ENCODE results near the gene RANBP17. TPM values are rescaled to one million over a fixed set of nuclear protein-coding genes. Genes with fewer than 3 reads are reported as not detected.

The RANBP17 gene
- total and polyA plus RNA-seq, 2 donors from 2014 or later: 2.0 to 15.4 TPM

DNA sequence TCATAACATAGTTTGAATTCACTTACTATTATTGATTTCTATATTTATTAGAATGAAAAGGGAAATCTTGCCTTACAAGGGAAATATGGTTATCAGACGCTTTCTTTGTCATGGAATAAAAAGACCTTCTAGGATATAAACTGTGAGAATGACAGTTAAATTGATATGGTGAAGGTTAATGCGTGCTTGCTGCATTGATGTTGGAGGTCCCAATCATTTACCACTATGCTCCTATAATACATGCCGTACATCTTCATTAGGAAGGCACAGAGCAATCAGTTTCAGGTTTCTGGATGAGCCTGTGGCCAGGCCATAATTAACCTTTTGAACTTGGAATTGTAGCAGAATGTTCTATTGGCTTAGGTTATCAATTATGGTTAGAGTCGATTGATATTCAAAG is 245.9 kb downstream of the RANBP17 start:
- H3K27ac ChIP-seq (ENCODE audit: low read depth in 2 of 2, low read length in 2 of 2): no peak overlapping the region
- intact Hi-C loops (cut with DNase I): no loop called here
- H3K9ac ChIP-seq (ENCODE audit: low read length in 3 of 3): no peak overlapping the region
- FAIRE-seq: no peak
- TF ChIP-seq, protein P1, sequence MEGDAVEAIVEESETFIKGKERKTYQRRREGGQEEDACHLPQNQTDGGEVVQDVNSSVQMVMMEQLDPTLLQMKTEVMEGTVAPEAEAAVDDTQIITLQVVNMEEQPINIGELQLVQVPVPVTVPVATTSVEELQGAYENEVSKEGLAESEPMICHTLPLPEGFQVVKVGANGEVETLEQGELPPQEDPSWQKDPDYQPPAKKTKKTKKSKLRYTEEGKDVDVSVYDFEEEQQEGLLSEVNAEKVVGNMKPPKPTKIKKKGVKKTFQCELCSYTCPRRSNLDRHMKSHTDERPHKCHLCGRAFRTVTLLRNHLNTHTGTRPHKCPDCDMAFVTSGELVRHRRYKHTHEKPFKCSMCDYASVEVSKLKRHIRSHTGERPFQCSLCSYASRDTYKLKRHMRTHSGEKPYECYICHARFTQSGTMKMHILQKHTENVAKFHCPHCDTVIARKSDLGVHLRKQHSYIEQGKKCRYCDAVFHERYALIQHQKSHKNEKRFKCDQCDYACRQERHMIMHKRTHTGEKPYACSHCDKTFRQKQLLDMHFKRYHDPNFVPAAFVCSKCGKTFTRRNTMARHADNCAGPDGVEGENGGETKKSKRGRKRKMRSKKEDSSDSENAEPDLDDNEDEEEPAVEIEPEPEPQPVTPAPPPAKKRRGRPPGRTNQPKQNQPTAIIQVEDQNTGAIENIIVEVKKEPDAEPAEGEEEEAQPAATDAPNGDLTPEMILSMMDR (IDR thresholded peaks at IDR 0.05; ENCODE audit: borderline replicate concordance, extremely low read depth, insufficient read depth): no peak
- H3K36me3 ChIP-seq (ENCODE audit: control insufficient read depth in 2 of 3, insufficient read depth in 3 of 3, low read length in 3 of 3): no peaks in the 10 kb centered on the region
- H3K27me3 ChIP-seq (ENCODE audit: control insufficient read depth, insufficient read depth, low read length): no peaks in the 10 kb centered on the region
- H3K4me1 ChIP-seq (ENCODE audit: control insufficient read depth in 2 of 3, insufficient read depth in 2 of 3, low read depth in 1 of 3, low read length in 3 of 3): no peaks in the 10 kb centered on the region
- H3K9me3 ChIP-seq (ENCODE audit: control insufficient read depth in 2 of 3, insufficient read depth in 1 of 3, low read length in 3 of 3): no peaks in the 10 kb centered on the region
- no peak overlapping the region for H3K4me3 ChIP-seq (ENCODE audit: low read length in 3 of 3)
- no peak for DNase-seq

DNA sequence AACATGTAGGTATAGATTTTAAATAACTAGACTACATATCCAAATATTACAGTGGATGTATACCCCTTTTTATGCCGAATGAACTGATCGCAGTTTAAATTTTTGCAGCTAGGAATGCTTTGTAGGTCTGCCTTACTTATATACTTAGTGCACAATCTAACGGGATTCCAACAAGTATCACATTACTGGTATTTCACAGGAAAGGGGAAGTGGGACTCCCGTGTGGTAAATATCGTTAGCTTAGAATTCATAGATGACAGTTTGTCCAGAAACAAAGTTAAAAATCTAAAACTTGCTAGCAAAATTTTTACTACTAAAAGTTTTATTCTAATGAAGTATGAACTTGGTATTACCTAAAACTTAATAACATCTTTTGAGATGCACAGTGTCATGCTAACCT is 253.7 kb downstream of the RANBP17 start:
- Histone ChIP-seq H3K27me3 (ENCODE audit: control insufficient read depth, insufficient read depth, low read length) (no peaks in the 10 kb centered on the region), H3K36me3 (ENCODE audit: control insufficient read depth in 2 of 3, insufficient read depth in 3 of 3, low read length in 3 of 3) (no peaks in the 10 kb centered on the region), H3K4me1 (ENCODE audit: control insufficient read depth in 2 of 3, insufficient read depth in 2 of 3, low read depth in 1 of 3, low read length in 3 of 3) (no peaks in the 10 kb centered on the region), H3K9me3 (ENCODE audit: control insufficient read depth in 2 of 3, insufficient read depth in 1 of 3, low read length in 3 of 3) (peaks cover 0 to 6% (median 0%) of the 10 kb centered on the region in 3 donors), H3K4me3 (ENCODE audit: low read length in 3 of 3) (no peak overlapping the region), H3K27ac (ENCODE audit: low read depth in 2 of 2, low read length in 2 of 2) (no peak overlapping the region), H3K9ac (ENCODE audit: low read length in 3 of 3) (no peak overlapping the region)
- intact Hi-C loops (cut with DNase I): no loop called here
- TF ChIP-seq, protein P1 (IDR thresholded peaks at IDR 0.05; ENCODE audit: borderline replicate concordance, extremely low read depth, insufficient read depth): no peak
- DNase-seq (no peak), FAIRE-seq (no peak)

DNA sequence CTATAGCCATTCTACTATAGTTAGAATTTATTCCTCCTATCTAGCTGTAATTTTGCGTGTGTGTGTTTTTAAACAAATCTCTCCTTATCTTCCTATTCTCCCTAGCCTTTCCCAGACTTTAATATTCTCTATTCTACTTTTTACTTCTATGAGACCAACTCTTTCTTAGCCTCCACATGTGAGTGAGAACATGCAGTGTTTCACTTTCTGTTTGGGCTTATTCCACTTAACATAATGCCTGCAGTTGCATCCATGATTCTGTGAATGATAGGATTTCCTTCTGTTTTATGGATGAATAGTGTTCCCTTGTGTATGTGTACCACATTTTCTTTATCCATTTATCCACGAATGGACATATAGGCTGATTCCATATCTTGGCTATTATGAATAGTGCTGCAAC is 254.9 kb downstream of the RANBP17 start:
- TF ChIP-seq, protein P1 (IDR thresholded peaks at IDR 0.05; ENCODE audit: borderline replicate concordance, extremely low read depth, insufficient read depth): no peak
- H3K27me3 ChIP-seq (ENCODE audit: control insufficient read depth, insufficient read depth, low read length): no peaks in the 10 kb centered on the region
- H3K36me3 ChIP-seq (ENCODE audit: control insufficient read depth in 2 of 3, insufficient read depth in 3 of 3, low read length in 3 of 3): no peaks in the 10 kb centered on the region
- no peak overlapping the region for H3K4me3 ChIP-seq (ENCODE audit: low read length in 3 of 3)
- H3K4me1 ChIP-seq (ENCODE audit: control insufficient read depth in 2 of 3, insufficient read depth in 2 of 3, low read depth in 1 of 3, low read length in 3 of 3): no peaks in the 10 kb centered on the region
- DNase-seq (no peak), FAIRE-seq (no peak)
- H3K27ac ChIP-seq (ENCODE audit: low read depth in 2 of 2, low read length in 2 of 2): no peak overlapping the region
- intact Hi-C loops (cut with DNase I): no loop called here
- H3K9me3 ChIP-seq (ENCODE audit: control insufficient read depth in 2 of 3, insufficient read depth in 1 of 3, low read length in 3 of 3): peaks cover 0 to 6% (median 0%) of the 10 kb centered on the region in 3 donors
- H3K9ac ChIP-seq (ENCODE audit: low read length in 3 of 3): no peak overlapping the region

DNA sequence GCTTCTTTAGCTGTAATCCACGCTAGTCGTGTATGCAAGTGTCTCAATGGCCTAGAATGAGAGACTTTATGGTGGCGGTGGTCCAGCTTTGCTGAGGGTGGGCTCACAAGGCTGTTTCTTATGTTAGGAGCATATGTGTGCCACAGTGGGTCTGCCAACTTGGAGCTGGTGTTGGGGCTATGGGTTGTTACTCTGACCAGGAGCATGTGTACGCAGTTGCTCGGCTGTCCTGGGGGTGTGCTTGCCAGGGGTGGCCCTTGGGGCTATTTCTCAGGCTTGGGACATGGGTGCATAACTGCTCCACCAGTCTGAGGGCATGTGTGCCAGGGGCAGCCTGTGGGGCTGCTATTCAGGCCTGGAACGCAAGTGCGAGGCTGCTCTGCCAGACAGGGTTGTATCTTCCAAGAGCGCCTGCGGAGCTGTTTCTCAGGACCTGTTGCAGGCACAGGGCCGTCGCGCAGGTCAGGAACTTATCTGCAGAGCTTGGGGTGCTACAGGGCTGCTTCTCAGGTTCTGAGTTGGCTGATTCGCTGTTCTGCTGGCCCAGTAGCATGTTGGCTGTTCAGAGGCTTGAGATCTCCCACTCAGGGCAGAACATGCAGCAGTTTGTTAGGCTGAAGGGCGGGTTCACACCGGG is 259.3 kb downstream of the RANBP17 start:
- Histone ChIP-seq H3K4me3 (ENCODE audit: low read length in 3 of 3) (no peak overlapping the region), H3K4me1 (ENCODE audit: control insufficient read depth in 2 of 3, insufficient read depth in 2 of 3, low read depth in 1 of 3, low read length in 3 of 3) (no peaks in the 10 kb centered on the region), H3K9me3 (ENCODE audit: control insufficient read depth in 2 of 3, insufficient read depth in 1 of 3, low read length in 3 of 3) (peaks cover 0 to 6% (median 0%) of the 10 kb centered on the region in 3 donors), H3K27ac (ENCODE audit: low read depth in 2 of 2, low read length in 2 of 2) (no peak overlapping the region), H3K9ac (ENCODE audit: low read length in 3 of 3) (no peak overlapping the region), H3K27me3 (ENCODE audit: control insufficient read depth, insufficient read depth, low read length) (no peaks in the 10 kb centered on the region), H3K36me3 (ENCODE audit: control insufficient read depth in 2 of 3, insufficient read depth in 3 of 3, low read length in 3 of 3) (no peaks in the 10 kb centered on the region)
- no peak for FAIRE-seq
- intact Hi-C loops (cut with DNase I): no loop called here
- peak in 1 of 5 donors; percentile 48 for DNase-seq
- TF ChIP-seq, protein P1 (IDR thresholded peaks at IDR 0.05; ENCODE audit: borderline replicate concordance, extremely low read depth, insufficient read depth): no peak
